Measurements from ENCODE around the gene SLC7A10.
"Not testable (repeated sequence)": the region's sequence is repeated elsewhere in the genome, so short reads cannot be mapped to it uniquely, and the experiment has no call there.

The SLC7A10 gene

DNA sequence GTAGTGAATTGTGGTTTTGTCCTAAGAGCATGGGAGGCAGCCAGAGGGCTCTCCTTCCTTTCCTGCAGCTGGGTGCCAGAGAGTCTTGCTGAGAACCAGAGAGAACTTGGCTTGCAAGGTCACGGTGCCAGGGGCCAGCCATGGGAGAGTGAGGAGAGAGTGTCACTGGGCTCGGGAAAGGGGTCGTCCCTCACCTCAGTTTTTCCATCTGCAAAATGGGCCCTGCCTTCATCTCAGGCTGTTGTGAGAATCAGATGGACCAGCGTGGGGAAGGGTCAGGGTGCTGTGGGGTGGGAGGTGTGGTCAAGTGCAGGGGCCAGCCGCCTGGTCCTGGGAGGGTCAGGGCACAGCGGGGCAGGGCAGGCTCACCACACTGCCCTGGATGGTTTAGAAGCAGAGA, 24.2 kb downstream of the SLC7A10 start:
- no peak for DNase-seq

- peak; percentile 95 for DNase-seq
These were observed 26.0 kb downstream of the SLC7A10 start for GRCh38 chr19:33199441-33200265.

DNA sequence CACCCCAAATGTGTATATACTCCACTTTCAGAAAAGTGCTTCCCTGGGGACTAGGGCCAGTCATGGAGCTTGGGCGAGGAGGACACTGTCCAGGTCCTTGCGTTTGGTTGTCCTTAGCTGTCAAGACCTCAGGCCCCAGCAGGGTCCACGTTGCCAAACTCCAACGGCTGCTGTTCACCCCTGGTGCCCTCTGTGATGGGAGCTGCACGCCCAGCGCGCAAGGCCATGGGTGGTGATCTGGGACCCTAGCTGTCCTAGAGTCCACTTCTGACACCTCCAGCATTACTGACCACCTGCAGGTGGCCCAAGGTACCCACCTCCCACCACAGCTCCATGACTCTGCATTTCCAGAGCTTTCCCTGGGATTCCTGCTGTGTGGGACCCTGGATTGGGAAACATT, 27.5 kb downstream of the SLC7A10 start:
- DNase-seq, result no peak

DNA sequence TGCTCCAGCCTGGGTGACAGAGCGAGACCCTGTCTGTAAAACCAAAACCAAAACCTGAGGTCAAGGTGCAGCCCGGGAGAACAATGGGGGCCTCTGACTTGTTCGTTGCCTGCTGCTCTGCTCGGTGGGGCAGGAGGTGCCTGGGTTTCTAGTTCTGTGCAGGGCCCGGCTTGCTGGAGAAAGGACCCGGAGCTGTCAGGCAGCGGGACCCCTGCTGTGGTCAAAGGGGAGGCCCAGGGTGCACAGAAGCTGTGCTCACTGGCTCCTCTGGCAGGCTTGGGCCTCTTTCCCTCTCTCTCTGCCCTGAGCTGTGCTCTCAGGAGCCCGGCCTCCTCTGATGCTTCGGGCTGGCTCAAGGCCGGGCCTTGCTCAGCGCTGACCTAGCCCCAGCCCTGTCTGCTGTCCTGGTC, 28.1 kb downstream of the SLC7A10 start:
- no peak for DNase-seq

DNA sequence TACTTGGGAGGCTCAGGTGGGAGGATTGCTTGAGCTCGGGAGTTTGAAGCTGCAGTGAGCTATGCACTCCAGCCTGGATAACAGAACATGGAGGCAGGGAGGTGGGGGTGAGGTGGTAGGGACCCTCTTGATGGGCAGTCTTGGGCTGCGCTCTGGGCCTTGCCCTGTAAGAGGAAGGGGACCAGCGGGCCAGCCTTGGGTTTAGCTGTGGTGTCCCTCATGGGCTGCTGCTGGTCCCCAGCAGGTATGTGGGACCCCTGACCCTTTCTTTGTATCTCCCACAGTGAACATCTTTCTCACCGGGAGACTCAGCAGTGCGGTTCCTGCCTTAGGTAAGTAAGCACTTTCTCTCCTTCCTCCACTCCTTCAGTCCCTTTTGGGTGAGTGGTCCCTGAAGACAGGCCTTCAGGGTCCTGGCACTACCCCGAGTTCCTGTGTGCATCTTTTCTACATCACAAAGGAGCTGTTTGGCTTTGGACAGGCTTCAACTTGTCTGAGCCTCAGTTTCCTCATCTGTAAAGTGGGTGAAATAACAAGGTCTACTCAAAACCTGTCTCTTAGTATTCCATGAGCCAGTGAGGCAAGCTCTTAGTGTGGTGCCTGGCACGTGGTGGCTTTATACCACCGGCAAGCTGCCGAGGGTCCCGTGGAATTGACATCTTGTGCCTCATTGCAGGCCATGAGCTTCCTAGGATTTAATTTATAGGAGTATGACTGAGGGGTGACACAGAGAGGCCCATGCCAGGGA, 29.0 kb downstream of the SLC7A10 start:
- DNase-seq, result no peak

GRCh38 chr19:33195645-33196347, 29.9 kb downstream of the SLC7A10 start:
- no peak for DNase-seq

- no peak for DNase-seq
These were observed 30.6 kb downstream of the SLC7A10 start for GRCh38 chr19:33194886-33195644.

GRCh38 chr19:33194532-33194885, 31.1 kb downstream of the SLC7A10 start:
- DNase-seq, result no peak

DNA sequence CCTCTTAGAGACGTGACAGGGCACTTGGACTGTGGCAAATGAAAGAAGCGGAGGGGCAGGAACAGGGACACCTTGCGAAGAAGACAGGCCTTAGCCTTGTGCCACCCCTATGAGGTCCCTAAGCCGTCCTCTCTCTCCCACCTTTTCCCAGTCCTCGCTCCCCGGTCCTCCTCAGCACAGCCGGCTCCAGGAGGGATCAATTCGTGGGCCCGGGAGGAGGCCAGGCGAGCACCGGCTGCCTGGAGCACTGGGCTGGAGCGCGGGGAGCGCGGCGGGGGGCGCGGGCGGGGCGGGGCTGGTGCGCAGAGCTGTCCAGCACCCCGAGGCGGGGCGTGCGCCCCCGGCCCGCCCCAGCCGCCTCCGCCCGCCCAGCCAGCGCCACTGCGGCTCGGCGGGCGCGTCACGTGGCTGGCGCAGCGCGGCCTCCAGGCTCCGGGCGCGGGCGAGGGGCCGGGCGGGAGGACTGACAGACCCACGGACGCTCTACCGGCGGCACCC, 31.7 kb downstream of the SLC7A10 start, which contains the start of gene LRP3:
Gene LRP3, plus strand, starts transcription at position 466 of the 498 bp plus-strand sequence. CDS start 456 bp downstream, outside the sequence.
- DNase-seq, result no peak

DNA sequence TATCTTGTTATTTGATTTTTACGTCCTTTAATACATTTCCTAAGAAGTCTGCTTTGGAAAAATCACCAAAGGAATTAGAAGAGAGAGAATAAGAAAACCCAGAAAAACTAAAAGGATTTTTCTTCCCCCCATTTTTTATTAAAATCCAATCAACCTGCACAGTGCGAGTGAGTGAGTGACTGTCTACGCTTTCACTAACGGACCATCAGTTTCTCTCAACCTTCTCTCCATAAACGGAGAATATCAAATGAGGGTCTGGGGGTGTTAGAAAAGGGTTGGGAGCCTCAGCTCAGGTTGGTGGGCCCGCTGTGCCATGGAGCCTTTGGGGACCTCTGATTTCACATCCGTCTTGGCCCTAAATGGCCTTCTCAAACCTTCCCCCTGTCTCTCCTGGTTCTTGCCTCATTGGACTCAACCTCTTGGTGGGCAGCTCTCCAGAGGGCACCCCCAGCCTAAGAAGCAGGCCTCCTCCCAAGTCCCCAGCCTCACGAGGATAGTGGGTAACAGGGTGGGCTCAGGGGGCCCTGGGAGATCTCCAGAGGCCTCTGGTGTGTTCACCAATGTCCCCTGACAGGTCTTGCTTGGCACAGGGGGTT, 32.3 kb downstream of the SLC7A10 start:
- no peak for DNase-seq

DNA sequence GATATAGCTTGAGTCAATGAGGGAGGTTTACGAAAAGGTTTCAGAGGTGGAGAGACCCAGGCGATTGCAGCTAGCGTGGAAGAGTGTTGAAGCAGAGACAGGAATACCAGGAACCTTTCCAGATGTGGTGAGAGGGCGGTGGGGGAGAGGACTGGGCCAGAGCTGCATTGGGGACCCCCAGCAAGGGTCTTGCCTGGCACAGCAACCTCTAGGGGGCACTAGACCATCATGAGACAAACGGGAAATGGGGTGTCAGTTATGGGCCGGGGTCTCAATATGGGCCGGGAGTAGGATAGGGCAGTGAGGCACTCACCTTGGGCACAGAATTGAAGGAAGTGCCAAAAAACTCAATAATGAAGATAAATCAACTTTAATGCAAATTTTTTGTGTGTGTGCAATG, 33.6 kb downstream of the SLC7A10 start:
- DNase-seq, result no peak

GRCh38 chr19:33191501-33191900, 34.1 kb downstream of the SLC7A10 start:
- DNase-seq, result no peak

DNA sequence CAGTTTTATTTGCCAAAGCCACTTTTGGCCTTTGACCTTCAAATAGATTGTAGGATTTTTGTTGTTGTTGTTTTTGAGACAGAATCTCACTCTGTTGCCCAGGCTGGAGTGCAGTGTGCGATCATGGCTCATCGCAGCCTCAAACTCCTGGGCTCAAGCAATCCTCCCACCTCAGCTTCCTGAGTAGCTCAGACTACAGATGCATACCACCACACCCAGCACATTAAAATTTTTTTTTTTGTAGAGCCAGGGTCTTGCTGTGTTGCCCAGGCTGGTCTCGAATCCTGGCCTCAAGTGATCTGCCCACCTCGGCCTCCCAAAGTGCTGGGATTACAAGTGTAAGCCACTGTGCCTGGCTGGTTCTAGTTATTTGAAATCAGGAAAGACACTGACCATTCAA, 34.6 kb downstream of the SLC7A10 start:
- DNase-seq, result not testable (repeated sequence)

DNA sequence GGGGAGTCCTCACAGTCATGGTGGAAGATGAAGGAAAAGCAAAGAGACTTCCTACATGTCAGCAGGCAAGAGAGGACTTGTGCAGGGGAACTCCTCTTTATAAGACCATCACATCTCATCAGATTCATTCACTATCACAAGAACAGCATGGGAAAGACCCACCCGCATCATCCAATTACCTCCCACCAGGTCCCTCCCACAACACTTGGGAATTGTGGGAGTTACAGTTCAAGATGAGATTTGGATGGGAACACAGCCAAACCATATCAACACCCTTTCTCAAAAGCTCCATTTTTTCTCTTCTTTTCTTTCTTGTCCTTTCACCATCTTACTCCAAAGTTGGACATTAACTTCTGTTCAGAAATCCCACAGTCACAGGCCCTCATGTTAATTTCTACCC, 36.2 kb downstream of the SLC7A10 start:
- DNase-seq, result no peak

- peak; percentile 45 for DNase-seq
These were observed 38.5 kb downstream of the SLC7A10 start for GRCh38 chr19:33187183-33187540.

- peak; percentile 81 for DNase-seq
These were observed 39.0 kb downstream of the SLC7A10 start for GRCh38 chr19:33186431-33187182.

DNA sequence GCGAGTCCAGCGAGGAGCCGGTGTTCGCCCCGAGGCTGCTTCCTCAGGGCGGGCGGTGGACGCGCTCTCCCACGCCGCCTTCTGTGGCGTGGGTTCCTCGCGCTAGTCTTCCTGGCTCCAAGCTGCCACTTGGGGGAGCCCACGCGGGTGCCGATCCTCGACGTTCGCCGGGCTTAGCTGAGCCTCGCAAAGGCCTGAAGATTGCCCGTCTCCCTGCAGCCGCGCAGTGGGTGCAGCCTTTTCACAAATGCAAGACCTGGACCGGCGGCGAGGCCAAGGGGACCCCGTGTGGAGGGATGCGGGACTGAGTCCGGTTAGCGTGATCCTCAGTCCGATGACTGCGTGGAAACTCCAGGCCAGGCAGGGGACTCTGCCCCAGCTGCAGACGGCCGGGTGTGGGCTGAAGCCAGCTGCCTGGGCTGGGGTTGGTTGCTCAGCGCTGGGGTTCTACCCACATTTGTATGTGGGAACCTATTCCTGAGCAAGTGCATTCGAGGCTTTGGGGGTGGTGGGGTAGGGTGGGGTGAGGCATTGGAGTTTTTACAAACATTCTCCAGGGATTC, 48.2 kb downstream of the SLC7A10 start:
- DNase-seq, result peak; percentile 68

- DNase-seq, result peak; percentile 96
These were observed 48.8 kb downstream of the SLC7A10 start for GRCh38 chr19:33176670-33177416.

DNA sequence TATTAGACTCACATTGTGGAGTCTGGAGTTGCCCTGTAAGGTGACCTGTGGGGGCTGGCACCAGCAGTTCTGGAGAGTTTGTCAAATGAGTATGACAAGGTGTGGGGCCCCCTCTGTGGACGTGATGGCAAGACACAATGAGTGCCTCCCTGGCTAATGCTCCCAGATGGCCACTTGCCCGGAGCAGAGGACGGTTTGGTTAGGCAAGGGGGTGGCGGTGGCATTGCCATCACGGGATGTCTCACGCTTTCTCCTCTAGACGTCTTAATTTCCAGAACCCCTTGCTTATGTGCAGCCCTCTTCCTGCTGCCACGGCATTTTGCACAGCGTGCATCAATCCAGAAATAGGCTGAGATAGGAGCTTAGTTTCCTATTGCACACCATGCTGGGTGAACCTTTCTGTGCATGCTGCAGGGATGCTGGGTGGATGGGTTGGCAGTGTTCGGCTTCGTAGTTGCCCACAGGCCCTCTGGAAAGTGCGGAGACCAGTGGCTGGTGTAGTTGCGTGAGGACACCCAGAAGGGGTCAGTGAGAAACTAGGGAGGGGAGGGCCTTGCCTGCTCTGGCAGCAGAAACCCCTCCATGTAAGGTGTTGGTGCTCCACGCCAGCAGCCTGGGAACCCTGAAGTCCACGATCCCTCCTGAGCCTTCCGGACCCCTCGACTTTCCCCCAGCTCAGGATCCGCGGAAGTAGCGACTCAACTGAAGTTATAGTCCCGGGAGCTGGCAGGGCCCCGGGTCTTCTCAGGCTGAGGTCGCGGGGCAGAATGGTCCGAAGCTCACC, 49.6 kb downstream of the SLC7A10 start:
- DNase-seq, result no peak
